ENCODE results near the gene CDYL.
A peak's percentile ranks its signal among the peaks of the same experiment; 100 is the strongest.

CDYL gene

DNA sequence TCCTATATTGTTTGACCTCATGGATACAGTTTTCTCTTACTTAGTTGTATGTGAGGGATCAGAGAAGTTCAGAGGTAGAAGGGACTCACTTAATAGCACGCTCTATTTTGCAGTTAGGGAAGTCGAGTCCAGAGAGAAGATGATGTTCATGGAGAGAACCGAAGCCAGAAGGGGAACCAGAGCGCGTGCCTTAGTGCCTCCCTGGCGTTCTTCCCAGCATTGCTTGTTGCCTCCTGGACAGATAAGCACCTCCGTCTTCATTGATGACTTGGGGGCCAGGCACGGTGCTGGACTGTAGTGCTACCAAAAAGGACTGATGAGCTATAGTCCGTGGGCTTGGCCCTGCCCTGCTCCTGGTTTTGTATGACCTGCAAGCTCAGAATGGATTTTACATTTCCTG lies 117.8 kb downstream of the CDYL start:
- H3K4me1 Mint-ChIP-seq (ENCODE audit: low read depth), result no peaks in the 10 kb centered on the region
- peaks cover 2% of the 10 kb centered on the region for H3K9me3 Mint-ChIP-seq
- no peak for DNase-seq (ENCODE audit: low spot score)
- H3K4me3 Mint-ChIP-seq, result no peak overlapping the region
- H3K27me3 Mint-ChIP-seq (ENCODE audit: low read depth), result no peaks in the 10 kb centered on the region
- peaks cover 29% of the 10 kb centered on the region for H3K36me3 Mint-ChIP-seq (ENCODE audit: low read depth)
- H3K27ac Mint-ChIP-seq, result peak overlapping the region; percentile 6

DNA sequence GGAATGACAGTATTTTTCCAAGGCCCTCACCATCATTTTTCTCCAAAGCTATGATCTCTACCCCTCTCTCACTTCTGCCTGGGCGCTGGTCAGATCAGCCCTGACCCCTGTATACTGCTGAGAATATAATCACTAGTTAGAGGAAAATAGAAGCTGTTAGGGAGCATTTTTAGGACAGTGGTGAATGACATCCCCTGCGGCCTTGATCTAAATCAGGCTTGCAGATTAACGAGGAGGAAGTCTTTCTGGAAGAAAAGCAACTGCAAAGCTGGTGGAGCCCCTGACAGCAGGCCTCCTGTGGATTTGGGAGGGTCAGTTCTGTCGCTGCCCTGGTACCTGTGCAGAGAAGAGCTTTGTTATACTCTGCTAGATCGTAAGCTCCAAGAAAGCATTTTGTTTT lies 119.8 kb downstream of the CDYL start:
- Mint-ChIP-seq H3K9me3 (peaks cover 5% of the 10 kb centered on the region), H3K4me3 (no peak overlapping the region), H3K36me3 (ENCODE audit: low read depth) (peaks cover 33% of the 10 kb centered on the region), H3K27me3 (ENCODE audit: low read depth) (no peaks in the 10 kb centered on the region), H3K4me1 (ENCODE audit: low read depth) (no peaks in the 10 kb centered on the region), H3K27ac (no peak overlapping the region)
- no peak for DNase-seq (ENCODE audit: low spot score)

DNA sequence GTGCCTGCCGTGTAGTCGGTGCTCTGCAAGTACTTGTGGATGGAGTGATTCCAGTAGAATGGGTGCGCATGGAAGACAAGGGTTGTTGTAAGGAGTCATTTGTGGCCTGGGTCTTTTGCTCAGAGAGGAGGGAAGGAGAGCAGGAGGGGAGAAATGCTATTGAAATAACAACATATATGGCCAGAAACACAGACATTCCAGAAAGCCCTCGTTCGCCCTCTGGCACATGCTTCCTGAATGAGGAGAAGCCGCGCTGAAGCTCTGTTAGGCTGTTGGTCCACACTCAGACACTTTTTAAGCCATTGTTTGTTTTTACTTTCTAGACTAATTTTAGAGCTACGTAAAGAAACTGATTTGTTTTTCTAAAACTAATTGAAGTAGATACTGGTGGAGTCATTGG lies 120.2 kb downstream of the CDYL start:
- no peak overlapping the region for H3K4me3 Mint-ChIP-seq
- peaks cover under 1% of the 10 kb centered on the region for H3K4me1 Mint-ChIP-seq (ENCODE audit: low read depth)
- DNase-seq (ENCODE audit: low spot score), result no peak
- H3K36me3 Mint-ChIP-seq (ENCODE audit: low read depth), result peaks cover 33% of the 10 kb centered on the region
- peaks cover 5% of the 10 kb centered on the region for H3K9me3 Mint-ChIP-seq
- H3K27ac Mint-ChIP-seq, result no peak overlapping the region
- H3K27me3 Mint-ChIP-seq (ENCODE audit: low read depth), result no peaks in the 10 kb centered on the region

DNA sequence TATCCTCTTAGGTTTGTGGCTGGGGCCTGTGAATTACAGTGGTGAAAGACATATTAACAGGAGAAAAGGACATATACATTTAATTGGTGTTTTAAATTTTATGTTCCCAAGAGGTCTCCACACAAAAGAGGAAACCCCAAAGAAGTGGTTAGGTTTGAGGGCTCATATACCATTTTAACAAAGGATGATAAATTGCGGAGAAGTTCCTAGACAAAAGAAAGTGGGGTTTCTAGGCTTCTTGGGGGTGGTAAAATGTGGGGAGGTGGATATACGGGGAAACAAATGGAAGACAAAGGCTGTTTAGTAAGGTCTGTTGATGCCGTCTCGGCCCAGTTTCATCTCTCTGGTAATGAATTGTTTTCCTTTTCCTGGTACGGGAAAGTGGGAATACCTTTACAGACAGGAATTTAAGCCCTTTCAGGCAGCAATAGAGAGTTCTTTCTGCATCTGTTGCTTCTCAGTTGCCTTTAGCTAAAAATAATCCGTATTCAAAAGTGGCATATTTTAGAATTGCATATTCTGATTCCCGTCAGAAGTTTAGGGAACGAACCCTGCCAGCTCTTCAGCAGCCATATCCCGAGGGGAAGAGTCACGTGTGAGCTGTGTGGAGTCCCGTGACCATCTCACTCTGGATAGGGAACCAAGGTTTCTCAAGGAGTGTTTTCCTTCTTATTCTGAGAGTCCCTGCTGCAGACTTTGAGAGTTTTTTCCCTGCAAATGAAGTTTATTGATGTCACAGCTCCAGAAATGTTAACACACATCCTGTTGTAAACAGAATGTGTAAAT lies 123.2 kb downstream of the CDYL start:
- peaks cover 30% of the 10 kb centered on the region for H3K36me3 Mint-ChIP-seq (ENCODE audit: low read depth)
- no peak overlapping the region for H3K27ac Mint-ChIP-seq
- H3K4me1 Mint-ChIP-seq (ENCODE audit: low read depth), result peaks cover 1% of the 10 kb centered on the region
- H3K27me3 Mint-ChIP-seq (ENCODE audit: low read depth), result no peaks in the 10 kb centered on the region
- H3K9me3 Mint-ChIP-seq, result peaks cover 5% of the 10 kb centered on the region
- H3K4me3 Mint-ChIP-seq, result no peak overlapping the region
- DNase-seq (ENCODE audit: low spot score), result no peak

DNA sequence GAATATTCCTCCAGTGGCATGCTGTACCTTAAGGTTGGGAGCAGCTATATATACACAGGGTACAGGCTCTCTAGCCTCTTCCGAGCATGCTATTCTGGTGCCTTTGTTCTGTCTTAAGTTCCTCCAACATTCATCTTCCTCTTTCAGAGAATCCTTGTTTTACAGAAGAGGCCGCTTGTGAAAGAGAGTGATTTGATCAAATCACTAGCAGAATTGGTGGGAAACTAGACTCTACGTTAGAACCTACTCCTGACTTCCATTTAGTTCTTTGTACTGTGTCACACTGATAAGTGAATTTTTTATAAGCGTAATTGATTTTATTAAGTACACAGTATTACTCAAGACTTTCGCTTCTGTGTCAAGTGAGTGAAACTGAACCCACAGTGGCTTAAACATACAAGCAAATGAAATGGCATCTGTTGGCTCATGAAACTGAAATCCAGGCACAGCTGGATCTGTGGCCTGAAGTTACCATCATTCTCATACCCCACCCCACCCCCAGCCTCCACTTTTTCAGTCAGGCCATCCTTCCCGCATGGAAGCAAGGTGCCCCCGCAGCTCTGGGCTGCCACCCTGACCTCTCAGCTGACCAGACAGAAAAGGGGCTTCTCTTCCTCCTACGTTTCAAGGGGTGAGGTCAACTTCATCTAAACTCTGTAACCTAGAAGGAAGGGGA lies 125.3 kb downstream of the CDYL start:
- Mint-ChIP-seq H3K36me3 (ENCODE audit: low read depth) (peaks cover 20% of the 10 kb centered on the region), H3K4me3 (no peak overlapping the region), H3K27ac (no peak overlapping the region), H3K4me1 (ENCODE audit: low read depth) (peaks cover 10% of the 10 kb centered on the region), H3K9me3 (peaks cover 5% of the 10 kb centered on the region), H3K27me3 (ENCODE audit: low read depth) (no peaks in the 10 kb centered on the region)
- no peak for DNase-seq (ENCODE audit: low spot score)

DNA sequence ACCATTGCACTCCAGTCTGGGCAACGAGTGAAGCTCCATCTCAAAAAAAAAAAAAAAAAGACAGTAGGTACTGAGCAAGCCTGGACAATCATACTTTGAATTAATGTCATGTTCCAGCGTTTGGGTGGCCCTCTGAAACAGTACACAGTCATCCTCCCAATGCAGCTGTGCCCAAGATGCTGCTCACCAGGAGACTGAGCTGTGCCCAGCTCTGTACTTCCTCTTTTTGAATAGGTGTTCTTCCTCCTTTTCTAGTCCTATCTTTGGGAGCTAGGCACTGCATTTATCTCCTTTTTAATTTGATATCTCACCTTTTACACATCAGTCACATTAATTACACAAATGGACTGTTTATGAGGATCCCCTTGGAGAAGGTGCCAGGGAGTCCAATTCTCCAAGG lies 126.2 kb downstream of the CDYL start:
- no peak for DNase-seq (ENCODE audit: low spot score)
- Mint-ChIP-seq H3K9me3 (peaks cover 5% of the 10 kb centered on the region), H3K36me3 (ENCODE audit: low read depth) (peaks cover 17% of the 10 kb centered on the region), H3K4me1 (ENCODE audit: low read depth) (peaks cover 18% of the 10 kb centered on the region), H3K4me3 (no peak overlapping the region), H3K27ac (no peak overlapping the region), H3K27me3 (ENCODE audit: low read depth) (no peaks in the 10 kb centered on the region)

DNA sequence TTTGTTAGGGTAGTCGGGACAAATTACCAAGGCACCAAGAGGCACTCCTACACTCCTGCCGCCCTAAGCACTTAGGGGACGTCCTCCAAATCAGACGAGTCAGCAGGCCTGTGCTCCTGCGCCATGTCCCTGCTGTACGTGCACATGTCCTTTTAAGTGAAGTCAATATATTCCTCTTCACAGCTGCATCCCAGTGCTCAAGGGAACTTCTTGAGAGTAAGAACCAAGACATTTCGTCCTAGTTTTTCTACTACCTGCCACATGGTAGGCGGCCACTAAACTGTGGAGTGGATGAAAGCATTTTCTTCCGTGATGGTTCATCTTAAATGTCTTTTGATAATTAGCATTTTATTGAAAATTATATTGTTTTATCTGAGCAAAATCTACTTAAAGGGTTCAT lies 126.9 kb downstream of the CDYL start:
- Mint-ChIP-seq H3K4me1 (ENCODE audit: low read depth) (peaks cover 26% of the 10 kb centered on the region), H3K27ac (no peak overlapping the region), H3K36me3 (ENCODE audit: low read depth) (peaks cover 13% of the 10 kb centered on the region), H3K9me3 (peaks cover 5% of the 10 kb centered on the region), H3K4me3 (no peak overlapping the region), H3K27me3 (ENCODE audit: low read depth) (no peaks in the 10 kb centered on the region)
- no peak for DNase-seq (ENCODE audit: low spot score)

DNA sequence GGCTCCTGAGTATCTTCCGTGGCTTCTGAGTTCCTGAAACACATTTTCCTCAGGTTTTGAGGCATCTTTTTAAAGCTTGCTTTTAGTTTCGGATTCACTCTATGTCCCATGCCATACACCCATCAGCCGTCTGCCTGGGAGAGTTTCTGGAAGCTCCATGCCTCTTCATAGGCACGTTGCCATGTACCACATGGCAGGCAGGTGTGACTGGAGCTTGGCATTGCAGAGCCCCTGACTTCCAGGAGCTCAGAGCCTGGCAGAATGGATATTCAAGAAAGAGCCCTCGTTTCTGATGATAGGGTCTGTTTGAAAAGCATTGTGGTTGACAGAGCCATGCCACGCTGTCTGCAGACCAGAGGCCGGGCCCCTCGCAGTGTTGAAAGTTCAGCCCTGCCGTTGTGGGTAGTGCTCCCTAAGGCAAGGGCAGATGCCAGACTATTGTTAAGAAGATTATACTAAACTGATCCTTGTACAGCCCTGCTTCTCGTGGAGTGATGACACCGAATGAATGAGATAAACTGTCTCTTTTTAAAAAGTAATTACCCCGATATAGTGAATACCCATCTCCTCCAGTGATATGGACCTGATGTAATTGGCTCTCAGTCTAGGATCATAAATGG lies 127.7 kb downstream of the CDYL start:
- no peaks in the 10 kb centered on the region for H3K27me3 Mint-ChIP-seq (ENCODE audit: low read depth)
- H3K36me3 Mint-ChIP-seq (ENCODE audit: low read depth), result peaks cover 11% of the 10 kb centered on the region
- peaks cover 5% of the 10 kb centered on the region for H3K9me3 Mint-ChIP-seq
- no peak overlapping the region for H3K27ac Mint-ChIP-seq
- no peak for DNase-seq (ENCODE audit: low spot score)
- H3K4me1 Mint-ChIP-seq (ENCODE audit: low read depth), result peaks cover 33% of the 10 kb centered on the region
- H3K4me3 Mint-ChIP-seq, result no peak overlapping the region

DNA sequence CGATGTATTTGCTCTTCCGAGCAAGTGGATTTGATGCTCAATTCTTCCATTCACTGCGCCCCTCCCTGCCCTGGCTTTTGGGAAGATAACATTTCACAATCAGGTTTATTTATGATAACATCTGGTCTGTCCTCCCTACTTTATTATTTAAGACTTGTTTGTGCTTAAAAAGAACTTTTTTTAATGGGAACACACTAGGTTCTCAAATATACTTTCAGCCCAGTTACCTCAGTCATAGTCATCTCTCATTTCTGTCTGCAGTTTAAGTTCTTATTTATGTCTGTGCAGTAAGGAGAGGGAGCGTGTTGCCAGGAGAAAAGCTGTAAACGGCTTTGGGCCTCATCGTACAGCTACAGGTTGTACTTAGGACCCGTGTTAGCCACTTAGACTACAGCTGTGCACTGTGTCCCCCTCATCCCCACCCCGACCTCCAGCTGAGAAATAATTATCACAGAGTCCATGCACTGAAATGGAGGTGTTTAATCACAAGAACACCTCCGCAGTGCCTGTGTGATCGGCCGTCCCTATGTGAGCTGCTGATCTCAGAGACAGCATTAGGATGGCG lies 128.3 kb downstream of the CDYL start:
- H3K4me1 Mint-ChIP-seq (ENCODE audit: low read depth), result peaks cover 34% of the 10 kb centered on the region
- no peak overlapping the region for H3K27ac Mint-ChIP-seq
- H3K9me3 Mint-ChIP-seq, result no peaks in the 10 kb centered on the region

DNA sequence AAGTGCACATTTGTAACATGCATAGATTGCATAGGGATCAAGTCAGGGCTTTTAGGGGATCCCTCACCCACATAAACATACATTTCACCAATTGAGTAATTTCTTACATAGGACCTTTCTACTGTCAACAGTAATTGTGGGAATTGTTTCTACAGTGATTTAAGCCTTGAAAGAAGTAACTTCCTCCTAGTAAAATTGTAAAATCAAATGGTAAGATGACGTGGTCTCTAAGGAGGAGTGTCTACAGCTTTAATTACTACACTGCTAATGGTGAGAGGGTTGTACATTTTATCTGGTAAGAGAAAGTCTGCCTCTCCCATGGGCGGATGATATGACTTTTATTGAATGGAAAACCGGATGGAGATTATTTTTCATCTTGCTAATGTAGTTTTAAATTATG lies 129.6 kb downstream of the CDYL start:
- DNase-seq (ENCODE audit: low spot score), result no peak
- Mint-ChIP-seq H3K4me3 (peak overlapping the region; percentile 69), H3K4me1 (ENCODE audit: low read depth) (peaks cover 42% of the 10 kb centered on the region), H3K27ac (no peak overlapping the region), H3K36me3 (ENCODE audit: low read depth) (peaks cover 15% of the 10 kb centered on the region), H3K27me3 (ENCODE audit: low read depth) (no peaks in the 10 kb centered on the region), H3K9me3 (no peaks in the 10 kb centered on the region)

More for the DNA sequence above, 128.3 kb downstream of the CDYL start:
- no peak overlapping the region for H3K4me3 Mint-ChIP-seq
- H3K27me3 Mint-ChIP-seq (ENCODE audit: low read depth), result no peaks in the 10 kb centered on the region
- H3K36me3 Mint-ChIP-seq (ENCODE audit: low read depth), result peaks cover 8% of the 10 kb centered on the region
- no peak for DNase-seq (ENCODE audit: low spot score)

DNA sequence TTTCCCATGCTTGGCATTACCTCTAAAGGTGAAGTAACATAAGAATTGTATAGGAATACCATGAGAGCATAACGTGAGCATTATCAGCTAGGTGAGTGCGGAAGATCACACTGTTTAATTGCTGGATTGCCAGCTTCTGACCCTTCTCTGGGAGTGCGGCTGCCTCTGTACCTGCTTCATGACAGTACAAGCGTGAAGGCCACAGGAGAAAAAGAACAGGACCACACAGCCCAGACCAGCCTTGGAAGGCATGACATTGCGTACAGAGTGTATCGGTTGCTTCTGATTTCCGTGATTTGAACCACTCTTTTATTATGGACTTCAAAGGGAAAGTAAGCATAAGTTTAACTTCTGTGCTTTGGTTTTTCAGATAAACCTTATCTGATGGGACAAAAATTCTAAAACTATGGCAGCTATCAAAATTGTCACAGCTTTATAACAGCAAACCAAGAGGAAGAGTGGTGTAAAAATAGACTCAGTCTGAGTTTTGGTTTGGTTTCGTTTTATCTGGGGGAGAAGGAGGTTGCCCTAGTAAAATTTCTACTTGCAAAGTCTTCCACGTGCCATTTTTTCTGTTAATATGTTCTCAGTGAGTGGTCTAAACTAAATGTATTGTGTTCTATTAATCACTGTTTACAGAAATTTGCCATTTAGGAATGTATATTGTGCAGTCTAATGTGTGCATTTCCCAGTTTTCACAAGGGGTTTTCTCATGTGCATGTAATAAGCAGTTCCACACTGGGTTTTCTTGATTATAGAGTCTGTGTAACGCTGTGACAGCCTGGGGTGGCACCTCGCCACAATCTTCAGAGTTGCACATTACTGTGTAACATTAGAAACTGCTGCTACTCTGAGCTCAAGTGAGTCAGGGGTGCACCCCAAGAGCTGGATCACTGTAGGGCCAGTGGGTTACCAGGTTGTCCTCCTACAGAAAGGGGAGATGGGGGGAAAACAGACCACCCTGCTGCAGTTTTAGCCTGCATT lies 130.4 kb downstream of the CDYL start:
- peaks cover 15% of the 10 kb centered on the region for H3K36me3 Mint-ChIP-seq (ENCODE audit: low read depth)
- peak overlapping the region; percentile 69 for H3K4me3 Mint-ChIP-seq
- peak overlapping the region; percentile 74 for H3K27ac Mint-ChIP-seq
- H3K4me1 Mint-ChIP-seq (ENCODE audit: low read depth), result peaks cover 40% of the 10 kb centered on the region
- H3K27me3 Mint-ChIP-seq (ENCODE audit: low read depth), result no peaks in the 10 kb centered on the region
- H3K9me3 Mint-ChIP-seq, result no peaks in the 10 kb centered on the region
- no peak for DNase-seq (ENCODE audit: low spot score)

DNA sequence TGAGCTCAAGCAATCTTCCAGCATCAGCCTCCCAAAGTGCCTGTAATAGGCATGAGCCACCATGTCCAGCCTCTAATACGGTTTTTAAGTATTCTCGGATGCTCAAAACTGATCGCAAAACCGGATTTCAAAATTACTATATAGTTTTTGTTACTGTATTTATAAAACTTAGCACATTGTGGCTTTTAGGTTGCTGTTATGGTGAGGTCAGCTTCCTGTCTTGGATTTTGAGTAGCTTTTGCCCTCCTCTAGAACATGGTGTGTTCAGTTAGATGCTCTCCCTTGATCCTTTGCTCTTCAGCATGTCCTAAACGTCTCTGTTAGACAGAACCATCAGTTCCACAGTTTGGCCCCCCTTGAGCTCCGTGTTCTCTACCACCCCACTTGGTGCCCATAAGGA lies 131.4 kb downstream of the CDYL start:
- no peak for DNase-seq (ENCODE audit: low spot score)
- H3K9me3 Mint-ChIP-seq, result no peaks in the 10 kb centered on the region
- H3K4me1 Mint-ChIP-seq (ENCODE audit: low read depth), result peaks cover 40% of the 10 kb centered on the region
- peak overlapping the region; percentile 85 for H3K27ac Mint-ChIP-seq
- peak overlapping the region; percentile 68 for H3K4me3 Mint-ChIP-seq
- H3K27me3 Mint-ChIP-seq (ENCODE audit: low read depth), result no peaks in the 10 kb centered on the region
- peaks cover 12% of the 10 kb centered on the region for H3K36me3 Mint-ChIP-seq (ENCODE audit: low read depth)

DNA sequence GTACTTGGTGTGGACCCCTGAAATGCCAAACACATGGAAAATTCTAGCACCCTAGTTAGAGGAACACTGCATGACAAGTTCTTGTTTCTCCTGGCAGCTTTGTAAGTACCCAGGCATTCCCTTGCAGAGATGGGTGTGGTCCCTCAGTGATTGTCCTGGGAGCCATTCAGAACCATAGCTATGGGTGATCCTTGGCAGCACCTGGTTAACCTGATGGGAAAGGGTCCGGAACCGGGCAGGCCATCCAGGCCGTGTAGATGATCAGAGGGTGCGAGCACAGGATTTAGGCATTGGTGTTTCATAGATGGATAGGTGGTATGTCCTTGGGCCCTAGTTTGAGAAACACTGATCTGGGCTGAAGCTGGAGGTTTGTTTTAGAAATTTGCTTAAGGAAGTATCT lies 131.9 kb downstream of the CDYL start:
- DNase-seq (ENCODE audit: low spot score), result no peak
- H3K27ac Mint-ChIP-seq, result peak overlapping the region; percentile 85
- H3K4me1 Mint-ChIP-seq (ENCODE audit: low read depth), result peaks cover 40% of the 10 kb centered on the region
- peak overlapping the region; percentile 68 for H3K4me3 Mint-ChIP-seq
- no peaks in the 10 kb centered on the region for H3K27me3 Mint-ChIP-seq (ENCODE audit: low read depth)
- H3K9me3 Mint-ChIP-seq, result no peaks in the 10 kb centered on the region
- peaks cover 12% of the 10 kb centered on the region for H3K36me3 Mint-ChIP-seq (ENCODE audit: low read depth)
